GM23338 (cell line): ENCODE results near the gene DACT2. TPM values are rescaled to one million over a fixed set of nuclear protein-coding genes. Genes with fewer than 3 reads are reported as not detected.
"Not testable (repeated sequence)": the region's sequence is repeated elsewhere in the genome, so short reads cannot be mapped to it uniquely, and the experiment has no call there.

Experiments used
- ATAC-seq: fragments of 200-7000 bp; cut with Tn5 transposase; 3 replicates; pipeline ENCODE4 v1.9.1; 2020
- DNase-seq: peaks from one replicate; pipeline ENCODE4 v3.0.0-alpha.2; 2015; ENCODE audit warnings: low spot score
- H2AFZ ChIP-seq: fragments of 200-600 bp; sonication (generic); 2 replicates; pipeline ENCODE4 v1.8.0; 2016; ENCODE audit warnings: antibody characterized with exemption, mild to moderate bottlenecking, moderate library complexity
- H3F3A ChIP-seq: fragments of 200-600 bp; sonication (generic); replicated peaks from 2 replicates; pipeline ENCODE4 v1.8.0; 2017; ENCODE audit warnings: antibody characterized with exemption, mixed run types, low read depth
- H3K27ac ChIP-seq: fragments of 200-600 bp; sonication (generic); 2 replicates; pipeline ENCODE4 v1.6.1; 2016; ENCODE audit warnings: low read depth
- H3K27me3 ChIP-seq: fragments of 200-600 bp; sonication (generic); 2 replicates; pipeline ENCODE4 v1.8.0; 2016; ENCODE audit warnings: mild to moderate bottlenecking, mixed run types, moderate library complexity; ENCODE audit not compliant: insufficient read depth
- H3K36me3 ChIP-seq: fragments of 200-600 bp; sonication (generic); 2 replicates; pipeline ENCODE4 v1.8.0; 2016; ENCODE audit warnings: mild to moderate bottlenecking; ENCODE audit not compliant: insufficient read depth
- H3K4me1 ChIP-seq: fragments of 200-600 bp; sonication (generic); 2 replicates; pipeline ENCODE4 v1.8.0; 2016; ENCODE audit warnings: mild to moderate bottlenecking, moderate library complexity; ENCODE audit not compliant: insufficient read depth
- H3K4me2 ChIP-seq: fragments of 200-600 bp; sonication (generic); 2 replicates; pipeline ENCODE4 v1.7.1; 2017; ENCODE audit warnings: mixed run types
- H3K4me3 ChIP-seq: fragments of 200-600 bp; sonication (generic); 2 replicates; pipeline ENCODE4 v1.6.1; 2016; ENCODE audit warnings: mixed run types
- H3K79me2 ChIP-seq: fragments of 200-600 bp; sonication (generic); replicated peaks from 2 replicates; pipeline ENCODE4 v1.8.0; 2017; ENCODE audit warnings: mild to moderate bottlenecking; ENCODE audit not compliant: insufficient read depth
- H3K9me2 ChIP-seq: fragments of 200-600 bp; sonication (generic); 2 replicates; pipeline ENCODE4 v1.8.0; 2017; ENCODE audit not compliant: insufficient read depth
- H4K20me1 ChIP-seq: fragments of 200-600 bp; sonication (generic); replicated peaks from 2 replicates; pipeline ENCODE4 v1.8.0; 2017; ENCODE audit warnings: mild to moderate bottlenecking; ENCODE audit not compliant: insufficient read depth
- H3K27ac Mint-ChIP-seq: 2 replicates; pipeline ENCODE4 v1.8.0; 2020; ENCODE audit warnings: inconsistent platforms, mild to moderate bottlenecking, moderate library complexity, mixed read lengths
- H3K27me3 Mint-ChIP-seq: 3 replicates; pipeline ENCODE4 v1.8.0; 2022; ENCODE audit warnings: low read depth, mild to moderate bottlenecking, moderate library complexity, mixed read lengths, inconsistent platforms; ENCODE audit not compliant: insufficient read depth, poor library complexity
- H3K36me3 Mint-ChIP-seq: 3 replicates; pipeline ENCODE4 v1.8.0; 2021; ENCODE audit warnings: low read depth, mild to moderate bottlenecking, inconsistent platforms, moderate library complexity, mixed read lengths
- H3K4me1 Mint-ChIP-seq: 3 replicates; pipeline ENCODE4 v1.8.0; 2020; ENCODE audit warnings: mild to moderate bottlenecking, inconsistent platforms, mixed read lengths
- H3K4me3 Mint-ChIP-seq: 3 replicates; pipeline ENCODE4 v1.8.0; 2021; ENCODE audit warnings: moderate library complexity, mild to moderate bottlenecking, inconsistent platforms, mixed read lengths
- H3K9me3 Mint-ChIP-seq: 3 replicates; pipeline ENCODE4 v1.8.0; 2020; ENCODE audit warnings: moderate library complexity, mild to moderate bottlenecking, inconsistent platforms, mixed read lengths
- CREB1 ChIP-seq: fragments of 250-450 bp; sonication (Bioruptor Pico); IDR thresholded peaks from 2 replicates; pipeline ENCODE4 v1.5.0; 2020; ENCODE audit warnings: low read depth, mild to moderate bottlenecking, moderate library complexity
- NANOG ChIP-seq: IDR thresholded peaks from 2 replicates; pipeline ENCODE4 v1.6.1; 2016; ENCODE audit warnings: antibody characterized with exemption, borderline replicate concordance
- POLR2AphosphoS5 ChIP-seq: IDR thresholded peaks from 2 replicates; pipeline ENCODE4 v1.6.1; 2016; ENCODE audit warnings: antibody characterized with exemption, low read depth
- ZNF331 ChIP-seq: fragments of 250-450 bp; sonication (Bioruptor Pico); IDR thresholded peaks from 2 replicates; pipeline ENCODE4 v1.5.0; 2020; ENCODE audit warnings: low read depth, mild to moderate bottlenecking, moderate library complexity
- polyA plus RNA-seq: library from polyadenylated mRNA; unstranded; fragments of >200 nt; fragmentation: Nextera tagmentation; extraction: Ambion mirVana; gene quantifications from 2 replicates; pipeline ENCODE4 v1.2.1, GENCODE V29; 2016
- total RNA-seq: library from RNA; depleted of rRNA; stranded (reverse); fragments of >200 nt; shearing (Covaris generic); gene quantifications from 2 replicates; pipeline ENCODE4 v1.2.3, GENCODE V29; 2014
- TF ChIP-seq, protein P1 (sequence below): fragments of 250-450 bp; sonication (Bioruptor Pico); IDR thresholded peaks from 2 replicates; pipeline ENCODE4 v1.5.0; 2020; ENCODE audit warnings: mild to moderate bottlenecking, moderate library complexity

DACT2 gene
- total and polyA plus RNA-seq, 2 experiments from 2014 or later = 1.8 to 10.6 TPM

DNA sequence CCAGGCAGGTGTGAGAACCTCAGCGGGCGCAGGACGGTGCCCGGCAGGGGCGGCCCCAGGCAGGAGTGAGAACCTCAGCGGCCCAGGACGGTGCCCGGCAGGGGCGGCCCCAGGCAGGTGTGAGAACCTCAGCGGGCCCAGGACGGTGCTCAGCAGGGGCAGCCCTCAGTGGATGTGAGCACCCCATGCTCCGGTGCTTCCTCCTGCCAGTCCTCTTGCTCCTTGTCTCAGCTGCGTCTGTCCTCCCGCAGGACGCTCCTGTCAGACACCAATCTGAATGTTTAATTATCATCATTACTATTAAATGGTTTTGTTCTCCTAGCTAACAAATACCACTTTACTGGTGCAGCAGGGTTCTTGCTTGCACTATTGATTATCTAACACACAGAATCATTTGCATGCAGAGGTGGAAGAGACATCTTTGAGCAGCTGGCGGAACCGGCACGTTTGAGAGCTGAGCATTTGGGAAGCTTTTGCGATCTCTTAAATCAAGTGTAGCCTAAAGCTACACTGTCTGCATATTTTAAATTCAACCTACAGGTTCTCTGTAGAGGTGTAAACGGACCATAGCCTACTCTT is 39.4 kb upstream of the DACT2 start (continued):
- TF ChIP-seq, protein P1, sequence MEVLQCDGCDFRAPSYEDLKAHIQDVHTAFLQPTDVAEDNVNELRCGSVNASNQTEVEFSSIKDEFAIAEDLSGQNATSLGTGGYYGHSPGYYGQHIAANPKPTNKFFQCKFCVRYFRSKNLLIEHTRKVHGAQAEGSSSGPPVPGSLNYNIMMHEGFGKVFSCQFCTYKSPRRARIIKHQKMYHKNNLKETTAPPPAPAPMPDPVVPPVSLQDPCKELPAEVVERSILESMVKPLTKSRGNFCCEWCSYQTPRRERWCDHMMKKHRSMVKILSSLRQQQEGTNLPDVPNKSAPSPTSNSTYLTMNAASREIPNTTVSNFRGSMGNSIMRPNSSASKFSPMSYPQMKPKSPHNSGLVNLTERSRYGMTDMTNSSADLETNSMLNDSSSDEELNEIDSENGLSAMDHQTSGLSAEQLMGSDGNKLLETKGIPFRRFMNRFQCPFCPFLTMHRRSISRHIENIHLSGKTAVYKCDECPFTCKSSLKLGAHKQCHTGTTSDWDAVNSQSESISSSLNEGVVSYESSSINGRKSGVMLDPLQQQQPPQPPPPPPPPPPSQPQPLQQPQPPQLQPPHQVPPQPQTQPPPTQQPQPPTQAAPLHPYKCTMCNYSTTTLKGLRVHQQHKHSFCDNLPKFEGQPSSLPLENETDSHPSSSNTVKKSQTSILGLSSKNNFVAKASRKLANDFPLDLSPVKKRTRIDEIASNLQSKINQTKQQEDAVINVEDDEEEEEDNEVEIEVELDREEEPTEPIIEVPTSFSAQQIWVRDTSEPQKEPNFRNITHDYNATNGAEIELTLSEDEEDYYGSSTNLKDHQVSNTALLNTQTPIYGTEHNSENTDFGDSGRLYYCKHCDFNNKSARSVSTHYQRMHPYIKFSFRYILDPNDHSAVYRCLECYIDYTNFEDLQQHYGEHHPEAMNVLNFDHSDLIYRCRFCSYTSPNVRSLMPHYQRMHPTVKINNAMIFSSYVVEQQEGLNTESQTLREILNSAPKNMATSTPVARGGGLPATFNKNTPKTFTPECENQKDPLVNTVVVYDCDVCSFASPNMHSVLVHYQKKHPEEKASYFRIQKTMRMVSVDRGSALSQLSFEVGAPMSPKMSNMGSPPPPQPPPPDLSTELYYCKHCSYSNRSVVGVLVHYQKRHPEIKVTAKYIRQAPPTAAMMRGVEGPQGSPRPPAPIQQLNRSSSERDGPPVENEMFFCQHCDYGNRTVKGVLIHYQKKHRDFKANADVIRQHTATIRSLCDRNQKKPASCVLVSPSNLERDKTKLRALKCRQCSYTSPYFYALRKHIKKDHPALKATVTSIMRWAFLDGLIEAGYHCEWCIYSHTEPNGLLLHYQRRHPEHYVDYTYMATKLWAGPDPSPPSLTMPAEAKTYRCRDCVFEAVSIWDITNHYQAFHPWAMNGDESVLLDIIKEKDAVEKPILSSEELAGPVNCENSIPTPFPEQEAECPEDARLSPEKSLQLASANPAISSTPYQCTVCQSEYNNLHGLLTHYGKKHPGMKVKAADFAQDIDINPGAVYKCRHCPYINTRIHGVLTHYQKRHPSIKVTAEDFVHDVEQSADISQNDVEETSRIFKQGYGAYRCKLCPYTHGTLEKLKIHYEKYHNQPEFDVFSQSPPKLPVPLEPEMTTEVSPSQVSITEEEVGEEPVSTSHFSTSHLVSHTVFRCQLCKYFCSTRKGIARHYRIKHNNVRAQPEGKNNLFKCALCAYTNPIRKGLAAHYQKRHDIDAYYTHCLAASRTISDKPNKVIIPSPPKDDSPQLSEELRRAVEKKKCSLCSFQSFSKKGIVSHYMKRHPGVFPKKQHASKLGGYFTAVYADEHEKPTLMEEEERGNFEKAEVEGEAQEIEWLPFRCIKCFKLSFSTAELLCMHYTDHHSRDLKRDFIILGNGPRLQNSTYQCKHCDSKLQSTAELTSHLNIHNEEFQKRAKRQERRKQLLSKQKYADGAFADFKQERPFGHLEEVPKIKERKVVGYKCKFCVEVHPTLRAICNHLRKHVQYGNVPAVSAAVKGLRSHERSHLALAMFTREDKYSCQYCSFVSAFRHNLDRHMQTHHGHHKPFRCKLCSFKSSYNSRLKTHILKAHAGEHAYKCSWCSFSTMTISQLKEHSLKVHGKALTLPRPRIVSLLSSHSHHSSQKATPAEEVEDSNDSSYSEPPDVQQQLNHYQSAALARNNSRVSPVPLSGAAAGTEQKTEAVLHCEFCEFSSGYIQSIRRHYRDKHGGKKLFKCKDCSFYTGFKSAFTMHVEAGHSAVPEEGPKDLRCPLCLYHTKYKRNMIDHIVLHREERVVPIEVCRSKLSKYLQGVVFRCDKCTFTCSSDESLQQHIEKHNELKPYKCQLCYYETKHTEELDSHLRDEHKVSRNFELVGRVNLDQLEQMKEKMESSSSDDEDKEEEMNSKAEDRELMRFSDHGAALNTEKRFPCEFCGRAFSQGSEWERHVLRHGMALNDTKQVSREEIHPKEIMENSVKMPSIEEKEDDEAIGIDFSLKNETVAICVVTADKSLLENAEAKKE = no peak
- TF ChIP-seq ZNF331 (CRISPR knock-in tag) (no peak), POLR2AphosphoS5 (no peak), NANOG (no peak), CREB1 (CRISPR knock-in tag) (no peak)

DNA sequence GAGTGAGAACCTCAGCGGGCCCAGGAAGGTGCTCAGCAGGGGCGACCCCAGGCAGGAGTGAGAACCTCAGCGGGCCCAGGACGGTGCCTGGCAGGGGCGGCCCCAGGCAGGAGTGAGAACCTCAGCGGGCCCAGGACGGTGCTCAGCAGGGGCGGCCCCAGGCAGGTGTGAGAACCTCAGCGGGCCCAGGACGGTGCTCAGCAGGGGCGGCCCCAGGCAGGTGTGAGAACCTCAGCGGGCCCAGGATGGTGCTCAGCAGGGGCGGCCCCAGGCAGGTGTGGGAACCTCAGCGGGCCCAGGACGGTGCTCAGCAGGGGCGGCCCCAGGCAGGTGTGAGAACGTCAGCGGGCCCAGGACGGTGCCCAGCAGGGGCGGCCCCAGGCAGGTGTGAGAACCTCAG is 37.3 kb upstream of the DACT2 start:
- not testable (repeated sequence) for H3K27me3 ChIP-seq, H3K27ac Mint-ChIP-seq, H3K27ac ChIP-seq, H3K36me3 Mint-ChIP-seq, H3F3A ChIP-seq, DNase-seq, H3K9me2 ChIP-seq, H3K4me3 ChIP-seq, H3K36me3 ChIP-seq, H3K4me3 Mint-ChIP-seq, H4K20me1 ChIP-seq, H3K27me3 Mint-ChIP-seq, H3K4me2 ChIP-seq, H3K4me1 Mint-ChIP-seq, H2AFZ ChIP-seq, H3K4me1 ChIP-seq, ATAC-seq, H3K79me2 ChIP-seq
- H3K9me3 Mint-ChIP-seq = peaks cover 13% of the 10 kb centered on the region
